GM10248 (cell line): Measurements from ENCODE around the gene WDFY2.

Experiments
- CTCF ChIA-PET: fragments of 300-600 bp; sonication (Branson Sonifier 250); formaldehyde crosslinking; extraction: SDS; loops from one replicate; lab custom pipeline; 2021; ENCODE audit warnings: antibody characterized with exemption; lab: Yijun Ruan, JAX
- POLR2A ChIA-PET: fragments of 350-650 bp; sonication (Branson Sonifier 250); formaldehyde crosslinking; extraction: SDS; loops from one replicate; lab custom pipeline; 2020; ENCODE audit warnings: antibody characterized with exemption; lab: Yijun Ruan, JAX
- DNase-seq: peaks from one replicate; pipeline ENCODE4 v3.0.0; 2012; ENCODE audit errors: extremely low spot score
- TF ChIP-seq, protein P1 (sequence below): IDR thresholded peaks from 2 replicates; pipeline ENCODE4 v1.5.1; 2012; ENCODE audit warnings: mild to moderate bottlenecking, low read depth; ENCODE audit errors: extremely low read depth, missing control alignments, control extremely low read depth

WDFY2 gene

GRCh38 chr13:51796546-51796945, 212.3 kb downstream of the WDFY2 start:
- ChIA-PET CTCF (interaction anchor here (0.7 to 9.1 kb wide), 14 partner anchors 11 to 672 kb away, joined by 3 to 92 read pairs (median 12); no protein-coding TSS in a partner anchor), POLR2A (interaction anchor here (1.6 kb wide), 1 partner anchor 343 kb away, joined by 5 read pairs; the partner anchor contains the start of gene INTS6)
- DNase-seq, result no peak
- TF ChIP-seq, protein P1, sequence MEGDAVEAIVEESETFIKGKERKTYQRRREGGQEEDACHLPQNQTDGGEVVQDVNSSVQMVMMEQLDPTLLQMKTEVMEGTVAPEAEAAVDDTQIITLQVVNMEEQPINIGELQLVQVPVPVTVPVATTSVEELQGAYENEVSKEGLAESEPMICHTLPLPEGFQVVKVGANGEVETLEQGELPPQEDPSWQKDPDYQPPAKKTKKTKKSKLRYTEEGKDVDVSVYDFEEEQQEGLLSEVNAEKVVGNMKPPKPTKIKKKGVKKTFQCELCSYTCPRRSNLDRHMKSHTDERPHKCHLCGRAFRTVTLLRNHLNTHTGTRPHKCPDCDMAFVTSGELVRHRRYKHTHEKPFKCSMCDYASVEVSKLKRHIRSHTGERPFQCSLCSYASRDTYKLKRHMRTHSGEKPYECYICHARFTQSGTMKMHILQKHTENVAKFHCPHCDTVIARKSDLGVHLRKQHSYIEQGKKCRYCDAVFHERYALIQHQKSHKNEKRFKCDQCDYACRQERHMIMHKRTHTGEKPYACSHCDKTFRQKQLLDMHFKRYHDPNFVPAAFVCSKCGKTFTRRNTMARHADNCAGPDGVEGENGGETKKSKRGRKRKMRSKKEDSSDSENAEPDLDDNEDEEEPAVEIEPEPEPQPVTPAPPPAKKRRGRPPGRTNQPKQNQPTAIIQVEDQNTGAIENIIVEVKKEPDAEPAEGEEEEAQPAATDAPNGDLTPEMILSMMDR, result no peak

DNA sequence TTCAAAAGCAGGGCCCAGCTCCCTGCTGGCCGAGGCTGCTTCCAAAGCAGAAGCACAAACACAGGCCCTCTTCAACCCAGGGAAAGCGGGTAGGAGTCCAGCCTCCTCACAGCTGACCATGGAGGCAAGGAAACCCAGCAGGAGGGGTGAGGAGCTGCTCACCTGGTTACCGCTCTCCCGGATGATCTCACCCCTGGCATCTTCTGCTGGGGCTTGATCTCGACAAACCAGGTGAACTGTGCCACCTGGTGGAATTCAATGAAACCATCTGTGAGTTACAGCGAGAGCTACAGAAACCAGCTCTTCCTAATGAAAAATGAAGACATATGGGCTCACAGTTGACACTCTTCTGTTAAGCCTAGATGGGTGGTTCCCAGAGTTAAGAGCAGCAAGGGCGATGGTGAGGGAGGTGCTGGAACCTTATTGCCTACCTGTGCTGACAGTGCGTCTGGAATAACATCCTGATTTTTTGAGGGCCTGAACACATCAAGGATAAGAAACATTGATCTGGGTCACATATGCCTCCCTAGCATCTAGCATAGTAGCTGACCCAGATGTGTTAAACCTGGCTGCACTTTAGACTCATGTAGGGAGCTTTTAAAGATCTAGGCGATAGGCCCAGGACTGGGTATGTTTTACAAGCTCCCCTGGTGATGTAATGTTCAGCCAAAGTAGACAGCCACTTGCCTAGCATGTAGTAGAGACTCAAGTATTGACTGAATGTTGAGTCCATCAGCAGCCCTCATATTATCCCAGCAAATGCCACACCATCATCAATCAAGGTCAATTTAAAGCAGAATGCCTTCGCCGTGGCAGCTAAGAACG, 213.6 kb downstream of the WDFY2 start:
- TF ChIP-seq, protein P1, result peak; percentile 67
- ChIA-PET CTCF (interaction anchor here (0.7 to 9.1 kb wide), 46 partner anchors 8 to 679 kb away, joined by 3 to 92 read pairs (median 4); no protein-coding TSS in a partner anchor), POLR2A (interaction anchor here (0.5 to 1.6 kb wide), 2 partner anchors 345 to 578 kb away, joined by 4 to 11 read pairs; partner anchors contain the start of gene INTS6)
- peak; percentile 61 for DNase-seq

DNA sequence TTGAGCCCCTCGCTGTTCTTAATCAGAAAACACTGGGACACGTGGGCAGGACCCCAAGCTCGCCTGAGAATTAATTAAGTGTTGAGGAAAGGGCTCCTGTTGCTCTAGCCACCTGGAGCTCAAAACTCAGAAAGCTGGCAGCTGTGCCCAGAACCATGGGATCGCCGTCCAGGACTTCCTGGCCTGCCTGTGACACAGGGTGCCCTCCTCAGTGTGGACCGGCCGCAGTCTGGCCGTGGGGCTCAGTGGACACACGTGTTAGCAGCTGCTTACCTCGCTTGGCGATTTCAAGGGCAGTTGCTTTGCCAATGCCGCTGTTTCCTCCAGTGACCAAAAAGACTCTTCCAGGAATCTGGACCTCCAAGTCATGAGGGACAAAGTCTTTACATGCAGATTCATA, 215.0 kb downstream of the WDFY2 start:
- POLR2A ChIA-PET, result no interaction called here
- no peak for DNase-seq
- CTCF ChIA-PET, result interaction anchor here (0.8 to 9.1 kb wide), 10 partner anchors 10 to 675 kb away, joined by 3 to 92 read pairs (median 8); no protein-coding TSS in a partner anchor
- TF ChIP-seq, protein P1, result no peak

DNA sequence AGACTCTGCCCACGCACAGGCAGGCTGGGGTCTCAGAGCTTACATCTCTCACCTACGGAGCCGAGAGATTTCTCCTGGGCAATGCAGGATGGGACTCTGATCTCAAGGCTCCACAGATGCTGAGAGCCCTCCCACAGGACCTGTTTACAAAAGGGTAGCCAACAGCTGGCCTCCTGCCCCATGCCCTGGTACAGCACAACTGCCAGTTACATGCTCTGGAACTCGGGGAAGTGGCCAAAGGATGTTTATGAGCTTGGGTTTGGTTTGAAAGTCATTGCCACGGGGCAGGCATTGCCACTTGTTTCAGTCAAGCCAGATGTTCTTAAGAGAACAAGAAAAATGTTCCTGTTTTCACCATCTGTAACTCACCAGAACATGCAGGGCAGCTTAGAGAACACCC, 216.2 kb downstream of the WDFY2 start:
- no peak for DNase-seq
- ChIA-PET POLR2A (no interaction called here), CTCF (interaction anchor here (0.9 to 9.1 kb wide), 10 partner anchors 11 to 675 kb away, joined by 3 to 88 read pairs (median 4); no protein-coding TSS in a partner anchor)
- TF ChIP-seq, protein P1, result no peak

DNA sequence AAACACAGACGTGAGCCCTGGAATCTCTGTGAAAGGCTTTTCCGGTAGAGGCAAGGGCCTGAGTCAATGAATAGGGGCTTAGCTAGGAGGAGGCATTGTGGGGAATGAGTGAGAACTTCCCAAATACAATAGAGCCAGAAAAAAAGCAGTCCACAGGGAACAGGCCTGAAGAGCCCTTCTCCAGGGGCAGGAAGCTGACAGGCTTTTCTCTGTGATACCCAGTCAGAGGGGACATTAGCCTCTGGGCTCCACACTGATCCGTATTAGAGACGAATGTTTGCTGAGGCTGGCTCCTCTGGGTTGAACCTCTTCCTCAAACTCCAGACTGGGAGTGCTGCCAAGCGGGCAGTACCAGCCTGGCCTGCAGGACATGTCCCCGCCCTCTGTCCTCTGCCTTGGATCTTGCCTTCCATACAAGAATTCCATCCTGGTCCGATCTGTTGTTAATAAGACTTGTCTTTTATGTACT, 217.4 kb downstream of the WDFY2 start:
- TF ChIP-seq, protein P1, result no peak
- ChIA-PET CTCF (interaction anchor here (1.0 to 9.1 kb wide), 6 partner anchors 18 to 649 kb away, joined by 3 to 88 read pairs (median 4); no protein-coding TSS in a partner anchor), POLR2A (no interaction called here)
- DNase-seq, result no peak
